Ectodermal cell (in vitro differentiated cells): Measurements from ENCODE around the gene LEMD1.

Experiments
- H3K27ac ChIP-seq: 2 replicates; pipeline ENCODE4 v1.7.0; 2013; ENCODE audit warnings: mild to moderate bottlenecking, low read depth, low read length; ENCODE audit not compliant: insufficient read depth, poor library complexity, severe bottlenecking
- H3K27me3 ChIP-seq: 2 replicates; pipeline ENCODE4 v1.7.0; 2013; ENCODE audit warnings: mild to moderate bottlenecking, low read length; ENCODE audit not compliant: insufficient read depth, control insufficient read depth, poor library complexity, severe bottlenecking
- H3K36me3 ChIP-seq: one replicate; pipeline ENCODE4 v1.7.0; 2013; ENCODE audit warnings: low read length; ENCODE audit not compliant: control insufficient read depth, insufficient read depth
- H3K4me1 ChIP-seq: one replicate; pipeline ENCODE4 v1.7.0; 2013; ENCODE audit warnings: low read length; ENCODE audit not compliant: control insufficient read depth, insufficient read depth
- H3K4me3 ChIP-seq: 2 replicates; pipeline ENCODE4 v1.7.0; 2013; ENCODE audit warnings: low read depth, low read length, control low read depth; ENCODE audit not compliant: insufficient read depth
- H3K9me3 ChIP-seq: 2 replicates; pipeline ENCODE4 v1.7.0; 2013; ENCODE audit warnings: mild to moderate bottlenecking, low read length, moderate library complexity; ENCODE audit not compliant: control insufficient read depth
- WGBS, 2 experiments: methylation state at CpG; one replicate each; pipeline ENCODE4 v1.1.7; 2013; ENCODE audit warnings: missing lambda C conversion rate in 2 of 2; 5-methylcytosine and 5-hydroxymethylcytosine counted together

Gene LEMD1

GRCh38 chr1:205453466-205453865, 31.6 kb upstream of the LEMD1 start:
- no peak overlapping the region for H3K27ac ChIP-seq
- no peaks in the 10 kb centered on the region for H3K9me3 ChIP-seq
- peaks cover 24% of the 10 kb centered on the region for H3K27me3 ChIP-seq
- H3K4me3 ChIP-seq, result peak overlapping the region; percentile 11
- peaks cover 63% of the 10 kb centered on the region for H3K4me1 ChIP-seq
- 71 to 90% methylated on average over 3 of the region's 3 CpGs for WGBS, 2 experiments
- no peaks in the 10 kb centered on the region for H3K36me3 ChIP-seq

DNA sequence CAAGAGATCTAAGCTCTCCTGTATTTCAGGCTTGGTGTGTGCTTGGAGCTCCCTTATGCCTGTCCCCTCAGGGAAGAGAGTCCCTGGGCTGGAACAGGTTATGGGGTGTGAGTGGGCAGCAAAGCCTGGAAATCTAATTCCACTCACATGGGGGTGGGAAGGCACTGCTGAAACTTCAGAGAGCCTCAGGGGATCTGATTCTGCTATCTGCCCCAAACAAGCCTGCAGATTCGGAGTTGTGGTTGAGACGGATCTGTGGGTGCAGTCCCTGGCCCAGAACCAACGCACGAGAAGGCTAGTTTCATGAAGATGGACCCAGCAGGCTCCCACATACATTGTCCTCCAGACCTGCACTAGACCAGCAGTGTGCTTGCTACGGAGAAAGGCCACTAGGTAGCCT, 31.1 kb upstream of the LEMD1 start:
- no peaks in the 10 kb centered on the region for H3K9me3 ChIP-seq
- no peak overlapping the region for H3K4me3 ChIP-seq
- no peak overlapping the region for H3K27ac ChIP-seq
- 85 to 87% methylated on average over 5 of the region's 5 CpGs for WGBS, 2 experiments
- peaks cover 23% of the 10 kb centered on the region for H3K27me3 ChIP-seq
- no peaks in the 10 kb centered on the region for H3K36me3 ChIP-seq
- H3K4me1 ChIP-seq, result peaks cover 67% of the 10 kb centered on the region

- H3K27ac ChIP-seq, result peak overlapping the region; percentile 57
- peaks cover 20% of the 10 kb centered on the region for H3K27me3 ChIP-seq
- H3K9me3 ChIP-seq, result no peaks in the 10 kb centered on the region
- H3K4me1 ChIP-seq, result peaks cover 73% of the 10 kb centered on the region
- 78 to 83% methylated on average over 2 of the region's 2 CpGs for WGBS, 2 experiments
- H3K36me3 ChIP-seq, result no peaks in the 10 kb centered on the region
- no peak overlapping the region for H3K4me3 ChIP-seq
Observed at GRCh38 chr1:205452364-205452763, 30.5 kb upstream of the LEMD1 start.

DNA sequence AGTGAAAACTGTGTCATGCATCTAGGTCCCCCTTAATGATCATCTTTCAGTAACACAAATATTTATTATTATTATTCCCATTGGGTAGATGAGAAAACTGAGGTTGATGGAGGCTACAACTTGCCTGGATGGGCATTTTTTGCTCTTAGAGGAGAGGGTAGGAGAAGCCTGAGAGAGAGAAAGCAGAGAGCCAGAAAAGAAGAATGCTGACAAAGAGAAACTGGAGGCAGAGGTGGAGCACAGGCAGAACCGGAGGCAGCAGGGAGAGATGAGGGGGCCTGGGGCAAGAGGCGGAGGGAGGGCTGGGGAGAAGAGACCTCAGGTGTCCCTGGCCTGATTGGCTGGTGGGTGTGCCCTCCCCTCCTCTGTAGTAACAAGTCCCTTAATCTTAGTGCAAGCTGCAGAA, 29.9 kb upstream of the LEMD1 start:
- H3K4me3 ChIP-seq, result no peak overlapping the region
- peaks cover 17% of the 10 kb centered on the region for H3K27me3 ChIP-seq
- no peaks in the 10 kb centered on the region for H3K9me3 ChIP-seq
- peak overlapping the region; percentile 78 for H3K27ac ChIP-seq
- 3 to 8% methylated on average over 2 of the region's 2 CpGs for WGBS, 2 experiments
- H3K4me1 ChIP-seq, result peaks cover 79% of the 10 kb centered on the region
- no peaks in the 10 kb centered on the region for H3K36me3 ChIP-seq

GRCh38 chr1:205451202-205451601, 29.3 kb upstream of the LEMD1 start:
- Histone ChIP-seq H3K9me3 (no peaks in the 10 kb centered on the region), H3K36me3 (no peaks in the 10 kb centered on the region), H3K4me3 (no peak overlapping the region), H3K27ac (peak overlapping the region; percentile 78), H3K27me3 (peaks cover 11% of the 10 kb centered on the region), H3K4me1 (peaks cover 84% of the 10 kb centered on the region)
- WGBS, 2 experiments, result 2 to 3% methylated on average over 5 of the region's 5 CpGs

GRCh38 chr1:205450448-205450847, 28.6 kb upstream of the LEMD1 start:
- Histone ChIP-seq H3K4me3 (no peak overlapping the region), H3K36me3 (no peaks in the 10 kb centered on the region), H3K27me3 (peaks cover 4% of the 10 kb centered on the region), H3K27ac (peak overlapping the region; percentile 78), H3K4me1 (peaks cover 92% of the 10 kb centered on the region), H3K9me3 (no peaks in the 10 kb centered on the region)
- WGBS, 2 experiments, result 3 to 5% methylated on average over 4 of the region's 4 CpGs

DNA sequence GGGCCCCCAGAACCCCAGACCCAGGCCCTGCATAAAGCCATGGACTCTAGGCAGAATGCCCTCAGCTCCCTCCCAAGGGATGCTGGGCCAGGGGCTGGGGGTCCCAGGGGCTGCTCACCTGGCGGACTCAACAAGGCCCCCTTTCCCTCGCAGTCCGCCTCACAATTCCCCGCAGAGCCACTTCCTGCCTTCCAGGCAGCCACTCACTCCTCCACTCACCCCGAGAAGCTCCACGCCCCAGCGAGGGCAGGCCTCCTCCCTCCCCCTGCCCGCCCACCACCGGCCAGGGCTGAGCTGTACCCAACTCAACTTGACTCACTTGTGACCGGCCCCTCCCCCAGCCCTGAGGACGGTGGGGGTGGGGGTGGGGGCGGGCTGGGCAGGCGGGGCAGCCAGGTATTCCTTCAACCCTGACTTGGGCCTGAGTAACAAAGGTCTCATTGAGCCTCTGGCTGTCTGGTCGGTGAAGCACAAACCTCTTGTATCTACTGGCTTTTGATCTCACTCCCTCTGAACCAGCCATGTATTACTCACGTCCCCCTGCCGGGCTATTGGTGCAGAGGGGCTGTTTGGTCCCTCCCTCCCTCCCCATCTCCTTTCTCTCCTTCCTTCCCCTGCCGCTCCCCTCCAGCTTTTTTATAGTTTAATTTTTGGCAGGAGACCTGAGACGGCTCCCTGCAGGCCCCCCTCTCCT, 28.0 kb upstream of the LEMD1 start:
- Histone ChIP-seq H3K27me3 (no peaks in the 10 kb centered on the region), H3K36me3 (no peaks in the 10 kb centered on the region), H3K4me3 (peak overlapping the region; percentile 13), H3K9me3 (no peaks in the 10 kb centered on the region), H3K4me1 (peaks cover 93% of the 10 kb centered on the region), H3K27ac (peak overlapping the region; percentile 78)
- whole genome bisulfite sequencing, 2 experiments, result 5 to 7% methylated on average over 14 to 18 of the region's 18 CpGs

- Histone ChIP-seq H3K36me3 (no peaks in the 10 kb centered on the region), H3K4me3 (peak overlapping the region; percentile 13), H3K9me3 (no peaks in the 10 kb centered on the region), H3K27me3 (no peaks in the 10 kb centered on the region), H3K27ac (no peak overlapping the region), H3K4me1 (peaks cover 95% of the 10 kb centered on the region)
- 32 to 33% methylated on average over 4 of the region's 4 CpGs for WGBS, 2 experiments
Observed at GRCh38 chr1:205449254-205449749, 27.4 kb upstream of the LEMD1 start.

DNA sequence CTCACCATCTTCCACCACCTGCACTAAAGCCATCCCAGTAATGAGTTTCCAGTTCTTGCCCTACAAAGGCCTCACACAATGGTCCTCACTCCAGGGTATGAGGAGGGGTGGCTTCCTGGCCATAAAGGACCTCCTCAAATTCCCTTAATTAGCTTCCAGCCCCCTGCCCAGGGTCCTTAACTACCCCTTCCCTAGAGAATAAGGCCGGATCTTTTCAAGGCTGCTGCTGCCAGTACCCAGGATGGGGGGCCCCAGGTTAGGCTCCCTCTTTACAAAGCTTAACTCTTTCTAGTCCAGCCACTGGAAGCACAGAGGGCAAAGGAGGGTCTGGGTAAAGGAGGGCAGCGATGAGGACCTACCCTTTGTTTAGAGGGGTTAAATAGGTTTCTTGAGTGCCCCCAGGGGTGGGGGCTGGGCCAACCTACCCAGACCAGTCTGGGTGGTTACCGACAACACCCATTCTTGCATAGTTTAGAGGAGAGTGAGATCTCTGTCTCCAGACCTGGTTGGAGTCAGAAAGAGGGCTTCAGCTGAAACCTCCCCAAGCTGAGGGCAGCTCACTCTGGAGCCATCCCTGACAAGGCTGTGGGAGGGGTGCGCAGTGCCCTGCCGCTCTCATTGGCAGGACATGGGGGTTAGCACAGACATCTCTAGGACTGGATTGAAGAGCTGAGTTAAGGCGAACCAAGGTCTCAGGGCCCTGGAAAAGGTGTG, 26.8 kb upstream of the LEMD1 start:
- Histone ChIP-seq H3K27ac (peak overlapping the region; percentile 68), H3K9me3 (no peaks in the 10 kb centered on the region), H3K4me1 (peaks cover 95% of the 10 kb centered on the region), H3K4me3 (no peak overlapping the region), H3K36me3 (no peaks in the 10 kb centered on the region), H3K27me3 (no peaks in the 10 kb centered on the region)
- WGBS, 2 experiments, result 11 to 13% methylated on average over 6 of the region's 6 CpGs

- Histone ChIP-seq H3K27me3 (no peaks in the 10 kb centered on the region), H3K36me3 (no peaks in the 10 kb centered on the region), H3K27ac (peak overlapping the region; percentile 59), H3K4me1 (peaks cover 94% of the 10 kb centered on the region), H3K9me3 (no peaks in the 10 kb centered on the region), H3K4me3 (no peak overlapping the region)
- 10 to 13% methylated on average over 19 of the region's 19 CpGs for WGBS, 2 experiments
Observed at GRCh38 chr1:205447457-205448341, 25.8 kb upstream of the LEMD1 start.
